ENCODE results near the gene RUVBL1. TPM values are rescaled to one million over a fixed set of nuclear protein-coding genes. Genes with fewer than 3 reads are reported as not detected.

Gene RUVBL1
- total RNA-seq, 4 donors from 2014 or later: 16.3 to 35.6 (median 28.3) TPM

- Histone ChIP-seq H3K27me3 (no peaks in the 10 kb centered on the region), H3K9me3 (no peaks in the 10 kb centered on the region), H3K4me3 (no peak overlapping the region), H3K36me3 (peaks cover 87% of the 10 kb centered on the region), H3K4me1 (no peaks in the 10 kb centered on the region), H3K27ac (no peak overlapping the region)
- no peak for DNase-seq (ENCODE audit: low spot score in 2 of 2)
- TF ChIP-seq POLR2AphosphoS5 (IDR thresholded peaks at IDR 0.05) (no peak), EP300 (IDR thresholded peaks at IDR 0.05) (no peak), POLR2A (IDR thresholded peaks at IDR 0.05) (no peak), CTCF (IDR thresholded peaks at IDR 0.05) (no peak)
- 94% methylated on average over 15 of the region's 15 CpGs for WGBS
Measured at GRCh38 chr3:128069271-128069670, 54.3 kb downstream of the RUVBL1 start.

- Histone ChIP-seq H3K9me3 (no peaks in the 10 kb centered on the region), H3K4me1 (no peaks in the 10 kb centered on the region), H3K36me3 (peaks cover 98% of the 10 kb centered on the region), H3K4me3 (no peak overlapping the region), H3K27ac (no peak overlapping the region), H3K27me3 (no peaks in the 10 kb centered on the region)
- TF ChIP-seq POLR2AphosphoS5 (IDR thresholded peaks at IDR 0.05) (no peak), CTCF (IDR thresholded peaks at IDR 0.05) (peak; percentile 12 to 50), EP300 (IDR thresholded peaks at IDR 0.05) (no peak)
- 80% methylated on average over 6 of the region's 8 CpGs for WGBS
- no peak for DNase-seq (ENCODE audit: low spot score in 2 of 2)
Measured at GRCh38 chr3:128068156-128068620, 55.4 kb downstream of the RUVBL1 start.

- H3K9me3 ChIP-seq: no peaks in the 10 kb centered on the region
- peaks cover 100% of the 10 kb centered on the region for H3K36me3 ChIP-seq
- no peak overlapping the region for H3K27ac ChIP-seq
- TF ChIP-seq POLR2A (IDR thresholded peaks at IDR 0.05) (no peak), POLR2AphosphoS5 (IDR thresholded peaks at IDR 0.05) (no peak)
- no peak overlapping the region for H3K4me3 ChIP-seq
- no peaks in the 10 kb centered on the region for H3K27me3 ChIP-seq
- WGBS: 62% methylated on average over 7 of the region's 7 CpGs
- no peaks in the 10 kb centered on the region for H3K4me1 ChIP-seq
- DNase-seq (ENCODE audit: low spot score in 2 of 2): no peak
Measured at GRCh38 chr3:128067489-128067888, 56.1 kb downstream of the RUVBL1 start.

- no peaks in the 10 kb centered on the region for H3K9me3 ChIP-seq
- H3K4me1 ChIP-seq: no peaks in the 10 kb centered on the region
- 91% methylated on average over 9 of the region's 9 CpGs for WGBS
- H3K27ac ChIP-seq: no peak overlapping the region
- no peak for DNase-seq (ENCODE audit: low spot score in 2 of 2)
- no peak overlapping the region for H3K4me3 ChIP-seq
- H3K36me3 ChIP-seq: peaks cover 100% of the 10 kb centered on the region
- no peaks in the 10 kb centered on the region for H3K27me3 ChIP-seq
- TF ChIP-seq CTCF (IDR thresholded peaks at IDR 0.05) (no peak), EP300 (IDR thresholded peaks at IDR 0.05) (no peak), POLR2A (IDR thresholded peaks at IDR 0.05) (no peak), POLR2AphosphoS5 (IDR thresholded peaks at IDR 0.05) (no peak)
Measured at GRCh38 chr3:128066676-128067075, 56.9 kb downstream of the RUVBL1 start.

GRCh38 chr3:128066114-128066513 is 57.5 kb downstream of the RUVBL1 start:
- WGBS: 87% methylated on average over 4 of the region's 4 CpGs
- no peaks in the 10 kb centered on the region for H3K27me3 ChIP-seq
- H3K9me3 ChIP-seq: no peaks in the 10 kb centered on the region
- TF ChIP-seq EP300 (IDR thresholded peaks at IDR 0.05): no peak
- no peak for TF ChIP-seq POLR2AphosphoS5 (IDR thresholded peaks at IDR 0.05)
- no peak for TF ChIP-seq POLR2A (IDR thresholded peaks at IDR 0.05)
- TF ChIP-seq CTCF (IDR thresholded peaks at IDR 0.05): no peak
- no peak for DNase-seq (ENCODE audit: low spot score in 2 of 2)
- no peaks in the 10 kb centered on the region for H3K4me1 ChIP-seq
- no peak overlapping the region for H3K27ac ChIP-seq
- H3K4me3 ChIP-seq: no peak overlapping the region
- peaks cover 99% of the 10 kb centered on the region for H3K36me3 ChIP-seq

DNA sequence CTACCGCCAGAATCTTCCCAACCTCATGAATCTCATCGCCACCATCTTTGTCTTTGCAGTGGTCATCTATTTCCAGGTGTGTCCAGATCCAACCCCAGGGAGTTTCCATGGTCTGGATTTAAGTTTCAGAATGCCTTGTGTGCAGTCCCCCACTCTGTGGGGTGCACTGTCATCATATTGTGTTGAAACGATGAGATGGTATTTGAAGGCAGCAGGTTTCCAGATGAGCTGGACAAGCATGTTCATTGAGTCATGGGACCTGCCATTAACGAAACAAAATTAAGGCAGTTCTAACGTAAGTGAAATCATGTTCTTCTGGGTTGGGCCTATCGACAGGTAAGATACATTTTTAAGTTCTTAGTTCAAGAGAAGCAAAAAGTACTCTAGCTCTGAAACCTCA is 58.6 kb downstream of the RUVBL1 start:
- H3K4me1 ChIP-seq: no peaks in the 10 kb centered on the region
- H3K27ac ChIP-seq: no peak overlapping the region
- TF ChIP-seq POLR2AphosphoS5 (IDR thresholded peaks at IDR 0.05): no peak
- no peak for TF ChIP-seq CTCF (IDR thresholded peaks at IDR 0.05)
- no peak for TF ChIP-seq EP300 (IDR thresholded peaks at IDR 0.05)
- TF ChIP-seq POLR2A (IDR thresholded peaks at IDR 0.05): no peak
- peaks cover 99% of the 10 kb centered on the region for H3K36me3 ChIP-seq
- no peak overlapping the region for H3K4me3 ChIP-seq
- WGBS: 91% methylated on average over 6 of the region's 6 CpGs
- H3K27me3 ChIP-seq: no peaks in the 10 kb centered on the region
- DNase-seq (ENCODE audit: low spot score in 2 of 2): no peak
- H3K9me3 ChIP-seq: no peaks in the 10 kb centered on the region
